HG02678 (cell line): Measurements from ENCODE around the gene CLRN2.

Source experiments
- ATAC-seq: cut with Tn5 transposase; IDR thresholded peaks from one replicate; pipeline ENCODE4 v1.9.1; 2021; ENCODE audit warnings: mild to moderate bottlenecking, moderate library complexity; ENCODE audit not compliant: unreplicated experiment

CLRN2 gene

GRCh38 chr4:17514865-17515264, at the start of gene CLRN2:
Gene CLRN2 (plus strand): TSS chr4:17515165. CDS start chr4:17515267, 102 bp downstream.
- no peak for ATAC-seq

- ATAC-seq, result no peak
Observed at GRCh38 chr4:17468619-17469221, 46.2 kb upstream of the CLRN2 start.

DNA sequence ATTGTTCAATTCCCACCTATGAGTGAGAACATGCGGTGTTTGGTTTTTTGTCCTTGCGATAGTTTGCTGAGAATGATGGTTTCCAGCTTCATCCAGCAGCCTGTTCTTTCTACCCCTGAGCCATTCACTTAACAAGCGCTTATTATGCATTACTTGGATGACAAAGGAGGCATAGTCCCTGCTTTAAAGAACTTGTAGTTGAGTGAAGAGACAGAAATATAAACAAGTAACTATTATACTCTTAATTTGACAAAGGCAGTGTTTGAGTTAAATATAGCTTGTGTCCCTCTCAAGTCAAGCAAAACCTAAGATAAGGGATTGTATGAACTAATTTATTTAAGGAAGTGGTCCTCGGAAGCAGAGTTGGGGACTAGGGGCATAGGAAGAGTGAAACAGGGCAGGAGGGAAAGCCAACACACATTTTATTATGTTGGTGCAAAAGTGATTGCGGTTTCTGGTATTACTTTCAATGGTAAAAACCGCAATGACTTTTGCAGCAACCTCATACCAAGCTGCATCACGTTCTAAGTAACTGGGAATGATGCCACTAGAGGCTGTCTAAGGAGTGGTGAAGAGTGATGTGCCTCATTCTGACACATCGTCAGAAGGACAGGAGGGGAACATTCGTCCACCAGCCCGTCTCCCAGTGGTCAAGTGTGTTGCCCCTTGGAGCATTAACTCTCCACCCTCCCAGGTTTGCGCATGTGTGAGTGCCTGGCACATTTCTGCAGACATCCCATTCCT, 44.9 kb upstream of the CLRN2 start:
- ATAC-seq, result no peak

DNA sequence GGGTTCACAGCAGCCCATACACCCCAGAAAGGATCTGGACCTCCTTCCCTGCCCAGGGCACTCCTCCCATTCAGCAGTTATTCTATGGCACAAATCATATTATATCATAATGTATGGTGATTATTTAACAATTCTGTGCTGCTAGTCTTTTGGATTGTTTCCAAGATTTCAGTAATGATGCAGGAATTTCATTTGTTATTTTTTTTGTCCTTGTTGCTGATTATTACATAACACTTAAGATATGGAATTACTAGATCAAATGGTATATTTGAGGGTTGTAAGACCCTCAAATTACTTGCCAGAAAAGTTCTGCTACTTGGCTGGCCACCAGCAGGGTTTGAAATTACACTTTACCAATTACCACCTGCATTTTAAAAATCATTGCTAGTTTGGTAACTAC, 39.5 kb upstream of the CLRN2 start:
- no peak for ATAC-seq

DNA sequence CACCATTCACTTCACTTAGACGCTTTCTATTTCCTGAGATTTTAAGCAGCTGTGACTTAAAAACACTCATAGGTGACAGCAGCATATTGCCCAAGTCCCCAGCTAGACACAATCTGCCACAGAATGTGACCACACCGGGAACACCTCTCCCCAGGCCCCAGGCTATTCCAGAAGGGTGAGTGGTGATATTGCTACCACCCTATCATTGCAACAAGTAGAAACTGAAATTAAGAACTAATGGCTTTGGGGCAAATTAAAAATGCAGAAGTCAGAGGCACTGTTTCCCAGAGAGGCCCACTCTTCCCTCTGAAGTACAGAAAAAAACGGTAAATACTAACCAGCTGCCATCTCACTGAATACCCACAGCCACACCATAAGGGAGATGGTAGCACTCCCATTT, 38.1 kb upstream of the CLRN2 start:
- no peak for ATAC-seq

DNA sequence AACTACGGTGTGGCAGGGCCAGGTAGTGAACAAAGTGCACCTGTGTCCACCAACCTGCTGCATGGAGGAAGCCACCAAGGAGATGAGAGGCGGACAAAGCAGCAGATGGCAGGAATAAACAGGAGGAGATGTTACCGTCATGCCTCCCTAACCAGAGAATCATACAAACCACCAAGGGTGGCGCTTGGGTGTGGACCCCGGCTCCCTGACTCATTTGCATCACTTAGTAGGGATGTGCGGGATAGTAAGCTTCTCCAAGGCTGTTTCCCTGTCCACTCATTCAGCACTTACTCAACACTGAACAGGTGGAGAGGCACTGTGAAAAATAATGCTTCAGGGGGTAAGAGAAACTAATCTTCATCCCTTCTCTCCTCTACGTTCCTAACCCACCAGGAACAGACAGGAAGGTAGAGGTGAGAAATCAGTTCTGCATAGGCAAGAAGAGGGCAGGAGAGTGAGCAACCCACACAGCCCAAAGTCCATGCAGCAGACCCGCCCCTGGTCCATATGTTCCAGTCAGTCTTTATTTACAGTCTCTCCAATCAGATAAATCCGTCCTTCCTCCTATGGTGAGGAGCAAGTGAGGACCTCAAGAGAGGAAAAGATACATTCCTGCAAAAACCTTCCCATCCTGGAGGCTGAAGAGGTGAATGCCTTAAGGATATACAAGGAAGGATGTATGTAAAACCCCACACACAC, 37.0 kb upstream of the CLRN2 start:
- ATAC-seq, result no peak

GRCh38 chr4:17480210-17480927, 34.6 kb upstream of the CLRN2 start:
- no peak for ATAC-seq

DNA sequence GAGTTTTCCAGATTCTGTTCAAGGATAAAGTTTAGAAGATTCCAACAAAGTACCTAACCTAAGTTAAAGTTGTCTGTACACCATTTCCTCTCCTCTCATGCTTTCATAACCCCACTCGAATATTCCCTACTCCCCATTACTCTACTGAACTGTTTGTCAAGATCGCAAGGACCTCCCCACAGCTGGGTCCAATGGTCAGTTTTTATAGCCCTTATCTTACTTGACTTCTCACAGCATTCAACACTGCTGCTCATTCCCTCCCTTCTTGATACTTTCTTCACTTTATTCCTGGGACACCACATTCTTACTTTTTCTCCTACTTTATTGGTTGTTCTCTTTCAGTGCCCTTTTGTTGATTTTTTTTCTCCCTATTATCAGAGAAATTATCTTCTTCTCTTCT, 34.0 kb upstream of the CLRN2 start:
- ATAC-seq, result no peak

DNA sequence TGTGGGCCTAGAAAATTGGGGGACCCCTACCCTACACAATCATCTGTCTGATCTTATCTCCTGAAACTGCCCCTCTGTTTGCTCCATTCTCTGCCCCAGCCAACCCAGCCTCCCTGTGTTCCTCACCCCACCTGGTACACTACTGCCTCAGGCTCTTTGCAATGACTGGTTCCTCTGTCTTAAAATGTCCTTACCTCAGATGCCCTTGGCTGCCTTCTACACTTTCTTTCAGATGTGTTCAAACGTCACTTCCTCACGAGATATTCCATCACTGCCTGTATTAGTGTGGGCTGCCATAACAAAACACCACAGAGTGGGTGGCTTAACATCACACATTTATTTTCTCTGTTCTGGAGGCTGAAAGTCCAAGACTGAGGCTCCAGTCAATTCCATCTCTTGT, 32.2 kb upstream of the CLRN2 start:
- ATAC-seq, result no peak

DNA sequence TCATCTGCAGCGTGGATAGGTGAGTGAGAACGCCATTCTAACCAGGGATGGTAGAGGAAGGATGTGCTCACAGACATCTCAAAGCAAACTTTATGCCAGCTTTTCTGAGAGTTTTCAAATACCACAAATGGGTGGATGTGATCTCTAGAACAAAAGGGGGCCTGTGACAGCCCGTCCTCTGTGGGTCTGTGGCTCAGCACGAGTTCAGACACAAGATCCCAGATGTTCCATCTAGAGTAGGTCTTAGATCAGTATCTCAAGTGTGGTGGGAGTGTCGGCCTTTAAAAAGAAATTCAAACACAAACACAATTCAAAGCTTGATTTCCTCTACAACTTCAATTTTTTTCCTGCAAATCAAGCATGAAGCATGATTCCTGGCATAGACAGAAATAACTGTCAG, 25.8 kb upstream of the CLRN2 start:
- ATAC-seq, result no peak

DNA sequence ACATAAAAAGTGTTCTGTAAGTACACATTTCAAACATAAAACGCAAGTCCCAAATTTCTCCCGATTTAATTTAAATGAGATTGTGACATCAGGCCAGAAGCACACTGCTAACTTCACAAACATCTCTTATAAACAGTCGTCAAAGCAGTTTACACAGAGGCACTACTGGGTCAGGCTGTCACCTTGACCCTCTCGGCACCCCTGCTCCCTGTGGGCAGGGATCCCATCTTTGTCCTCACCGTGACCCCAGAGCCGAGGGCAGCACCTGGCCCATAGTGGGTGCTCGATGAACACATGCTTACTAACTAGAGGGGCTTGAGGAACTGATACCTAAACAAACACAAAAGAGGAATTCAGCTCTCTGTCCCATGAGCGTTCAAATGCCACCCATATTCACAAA, 25.2 kb upstream of the CLRN2 start:
- ATAC-seq, result no peak

GRCh38 chr4:17490575-17491059, 24.3 kb upstream of the CLRN2 start:
- ATAC-seq, result no peak

- ATAC-seq, result no peak
Observed at GRCh38 chr4:17491196-17491595, 23.8 kb upstream of the CLRN2 start.

- no peak for ATAC-seq
Observed at GRCh38 chr4:17492058-17492741, 22.8 kb upstream of the CLRN2 start.

DNA sequence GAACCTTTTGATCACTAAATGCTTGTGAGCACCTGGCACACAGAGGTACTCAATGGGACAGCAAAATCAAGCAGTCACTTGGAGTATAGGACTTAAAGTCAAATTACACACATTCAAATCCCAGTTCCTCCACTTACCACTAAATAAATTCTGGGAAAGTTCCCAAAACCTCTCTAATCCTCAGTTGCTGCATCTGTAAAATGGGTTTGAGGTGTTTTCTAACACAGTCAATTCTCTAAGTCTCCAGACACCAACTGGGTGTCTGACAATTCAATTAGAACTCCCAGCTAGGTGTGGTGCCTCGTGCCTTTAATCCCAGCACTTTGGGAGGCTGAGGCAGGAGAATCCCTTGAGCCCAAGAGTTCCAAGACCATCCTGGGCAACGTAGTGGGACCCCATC, 22.1 kb upstream of the CLRN2 start:
- ATAC-seq, result no peak

DNA sequence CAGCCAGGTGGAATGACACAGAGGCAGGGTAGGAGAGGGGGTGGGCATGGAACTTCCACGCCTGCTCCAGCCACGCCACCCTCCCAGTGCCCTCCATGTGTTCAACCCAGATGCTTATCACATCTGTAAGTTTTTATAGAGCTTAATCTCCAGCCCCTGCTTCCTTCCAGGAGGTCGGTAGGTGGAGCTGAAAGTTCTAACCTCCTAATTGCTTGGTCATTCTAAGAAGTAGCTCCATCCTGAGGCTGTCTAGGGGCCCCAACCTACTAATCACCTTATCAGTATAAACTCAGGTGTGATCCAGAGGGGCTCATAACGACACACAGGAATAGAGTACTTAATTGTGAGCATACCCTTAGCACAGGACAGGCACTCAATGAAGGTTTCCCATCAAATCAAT, 21.3 kb upstream of the CLRN2 start:
- ATAC-seq, result no peak

GRCh38 chr4:17494258-17495190, 20.4 kb upstream of the CLRN2 start:
- ATAC-seq, result no peak

GRCh38 chr4:17497890-17498523, 17.0 kb upstream of the CLRN2 start:
- no peak for ATAC-seq

- ATAC-seq, result no peak
Observed at GRCh38 chr4:17500574-17500973, 14.4 kb upstream of the CLRN2 start.
